Neural progenitor cell (in vitro differentiated cells): ENCODE data around the gene DMRTC2. TPM values are rescaled to one million over a fixed set of nuclear protein-coding genes. Genes with fewer than 3 reads are reported as not detected.

Source experiments
- DNase-seq: peaks from one replicate; pipeline ENCODE4 v3.0.0-alpha.2; 2016; ENCODE audit warnings: low spot score
- H2AFZ ChIP-seq: fragments of 200-600 bp; sonication (generic); replicated peaks from 2 replicates; pipeline ENCODE4 v1.6.1; 2016; ENCODE audit warnings: antibody characterized with exemption
- H3F3A ChIP-seq: fragments of 200-600 bp; sonication (generic); 2 replicates; pipeline ENCODE4 v1.6.1; 2016; ENCODE audit warnings: antibody characterized with exemption, low read depth
- H3K27ac ChIP-seq: fragments of 200-600 bp; sonication (generic); 2 replicates; pipeline ENCODE4 v1.5.1; 2016; ENCODE audit warnings: mild to moderate bottlenecking
- H3K27me3 ChIP-seq: fragments of 200-600 bp; sonication (generic); 2 replicates; pipeline ENCODE4 v1.6.1; 2016; ENCODE audit warnings: mild to moderate bottlenecking, moderate library complexity
- H3K36me3 ChIP-seq: fragments of 200-600 bp; sonication (generic); 2 replicates; pipeline ENCODE4 v1.5.1; 2016
- H3K4me1 ChIP-seq: fragments of 200-600 bp; sonication (generic); 2 replicates; pipeline ENCODE4 v1.6.1; 2016; ENCODE audit warnings: mixed run types
- H3K4me2 ChIP-seq: fragments of 200-600 bp; sonication (generic); 2 replicates; pipeline ENCODE4 v1.6.1; 2016
- H3K4me3 ChIP-seq: fragments of 200-600 bp; sonication (generic); 2 replicates; pipeline ENCODE4 v1.5.1; 2016
- H3K79me2 ChIP-seq: fragments of 200-600 bp; sonication (generic); 2 replicates; pipeline ENCODE4 v1.6.1; 2016; ENCODE audit warnings: low read depth
- H3K9ac ChIP-seq: fragments of 200-600 bp; sonication (generic); 2 replicates; pipeline ENCODE4 v1.6.1; 2016
- H3K9me3 ChIP-seq: fragments of 200-600 bp; sonication (generic); 2 replicates; pipeline ENCODE4 v1.5.1; 2016; ENCODE audit warnings: low read depth
- H4K20me1 ChIP-seq: fragments of 200-600 bp; sonication (generic); 2 replicates; pipeline ENCODE4 v1.6.1; 2016; ENCODE audit warnings: low read depth
- H3K27ac Mint-ChIP-seq: 3 replicates; pipeline ENCODE4 v1.8.0; 2021; ENCODE audit warnings: mixed read lengths
- H3K27me3 Mint-ChIP-seq: 2 replicates; pipeline ENCODE4 v1.8.0; 2022; ENCODE audit warnings: low read depth, mild to moderate bottlenecking, inconsistent platforms, moderate library complexity, mixed read lengths; ENCODE audit not compliant: insufficient read depth
- H3K36me3 Mint-ChIP-seq: 3 replicates; pipeline ENCODE4 v1.8.0; 2021; ENCODE audit warnings: mixed read lengths
- H3K4me1 Mint-ChIP-seq: 3 replicates; pipeline ENCODE4 v1.8.0; 2021; ENCODE audit warnings: mixed read lengths
- H3K4me3 Mint-ChIP-seq: 3 replicates; pipeline ENCODE4 v1.8.0; 2021; ENCODE audit warnings: mild to moderate bottlenecking, moderate library complexity, mixed read lengths
- H3K9me3 Mint-ChIP-seq: 3 replicates; pipeline ENCODE4 v1.8.0; 2020; ENCODE audit warnings: mixed read lengths
- EZH2 ChIP-seq: fragments of 200-600 bp; sonication (generic); IDR thresholded peaks from 2 replicates; pipeline ENCODE4 v1.6.1; 2017; ENCODE audit warnings: antibody characterized with exemption, mild to moderate bottlenecking, moderate library complexity
- EZH2phosphoT487 ChIP-seq: fragments of 200-600 bp; sonication (generic); IDR thresholded peaks from 2 replicates; pipeline ENCODE4 v1.6.1; 2017; ENCODE audit warnings: antibody characterized with exemption
- microRNA-seq: library from miRNA; unstranded; fragments of <30 nt; microRNA quantifications from one replicate; pipeline ENCODE4, GENCODE V29; 2016
- small RNA-seq: library from RNA; depleted of rRNA; stranded (forward); fragments of <200 nt; gene quantifications from one replicate; pipeline ENCODE3, GENCODE V24; 2015
- total RNA-seq: library from RNA; depleted of rRNA; stranded (reverse); fragments of >200 nt; gene quantifications from 2 replicates; pipeline ENCODE4 v1.2.3, GENCODE V29; 2015; ENCODE audit warnings: low replicate concordance
- TF ChIP-seq, protein P1 (sequence below): fragments of 200-600 bp; sonication (generic); IDR thresholded peaks from 2 replicates; pipeline ENCODE4 v1.5.1; 2017; ENCODE audit warnings: antibody characterized with exemption, mild to moderate bottlenecking

The DMRTC2 gene
- total RNA-seq, 1 donor from 2014 or later: not detected

DNA sequence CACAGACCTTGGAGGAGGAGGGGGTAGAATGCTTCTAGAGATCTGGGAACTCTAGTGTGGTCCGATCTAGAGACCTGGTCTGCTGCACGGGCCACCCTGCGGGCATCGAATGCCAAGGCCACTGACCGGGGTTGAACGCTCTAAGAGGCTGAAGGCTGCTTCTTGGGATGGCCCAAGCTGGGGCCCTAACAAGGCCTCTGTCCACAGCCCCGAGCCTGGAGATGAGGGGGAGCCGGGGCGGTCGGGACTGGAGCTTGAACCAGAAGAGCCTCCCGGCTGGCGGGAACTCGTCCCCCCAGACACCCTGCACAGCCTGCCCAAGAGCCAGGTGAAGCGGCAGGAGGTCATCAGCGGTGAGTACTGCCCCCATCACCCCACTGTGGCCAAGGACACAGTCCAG is 53.4 kb downstream of the DMRTC2 start:
- no peaks in the 10 kb centered on the region for H4K20me1 ChIP-seq
- Mint-ChIP-seq H3K4me3 (no peak overlapping the region), H3K9me3 (no peaks in the 10 kb centered on the region), H3K4me1 (no peaks in the 10 kb centered on the region), H3K27me3 (no peaks in the 10 kb centered on the region), H3K36me3 (peaks cover 3% of the 10 kb centered on the region), H3K27ac (no peak overlapping the region)
- no peaks in the 10 kb centered on the region for H3K79me2 ChIP-seq
- H3K4me1 ChIP-seq: no peaks in the 10 kb centered on the region
- H3K9ac ChIP-seq: no peak overlapping the region
- TF ChIP-seq, protein P1, sequence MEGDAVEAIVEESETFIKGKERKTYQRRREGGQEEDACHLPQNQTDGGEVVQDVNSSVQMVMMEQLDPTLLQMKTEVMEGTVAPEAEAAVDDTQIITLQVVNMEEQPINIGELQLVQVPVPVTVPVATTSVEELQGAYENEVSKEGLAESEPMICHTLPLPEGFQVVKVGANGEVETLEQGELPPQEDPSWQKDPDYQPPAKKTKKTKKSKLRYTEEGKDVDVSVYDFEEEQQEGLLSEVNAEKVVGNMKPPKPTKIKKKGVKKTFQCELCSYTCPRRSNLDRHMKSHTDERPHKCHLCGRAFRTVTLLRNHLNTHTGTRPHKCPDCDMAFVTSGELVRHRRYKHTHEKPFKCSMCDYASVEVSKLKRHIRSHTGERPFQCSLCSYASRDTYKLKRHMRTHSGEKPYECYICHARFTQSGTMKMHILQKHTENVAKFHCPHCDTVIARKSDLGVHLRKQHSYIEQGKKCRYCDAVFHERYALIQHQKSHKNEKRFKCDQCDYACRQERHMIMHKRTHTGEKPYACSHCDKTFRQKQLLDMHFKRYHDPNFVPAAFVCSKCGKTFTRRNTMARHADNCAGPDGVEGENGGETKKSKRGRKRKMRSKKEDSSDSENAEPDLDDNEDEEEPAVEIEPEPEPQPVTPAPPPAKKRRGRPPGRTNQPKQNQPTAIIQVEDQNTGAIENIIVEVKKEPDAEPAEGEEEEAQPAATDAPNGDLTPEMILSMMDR: no peak
- TF ChIP-seq EZH2: no peak
- no peak for TF ChIP-seq EZH2phosphoT487
- no peak overlapping the region for H3K4me3 ChIP-seq
- no peaks in the 10 kb centered on the region for H3F3A ChIP-seq
- no peaks in the 10 kb centered on the region for H3K36me3 ChIP-seq
- H3K4me2 ChIP-seq: no peak overlapping the region
- H2AFZ ChIP-seq: no peak overlapping the region
- H3K27ac ChIP-seq: no peak overlapping the region
- DNase-seq: no peak
- no peaks in the 10 kb centered on the region for H3K27me3 ChIP-seq
- H3K9me3 ChIP-seq: no peaks in the 10 kb centered on the region

Small RNA genes within 50 kb of the gene (microRNA-seq; reads per million reads assigned to microRNA genes)
- gene MIR6797: 0.91 reads per million

Small RNA genes within 50 kb of the gene (small RNA-seq; reads per million reads assigned to genes)
- not detected for gene MIR6797

Other genes with a start within 250 kb of the DMRTC2 start
- not detected in 2 replicates for gene CEACAM4, start 218.0 kb upstream of the DMRTC2 start, total RNA-seq
- gene CEACAM7, start 156.8 kb upstream of the DMRTC2 start, total RNA-seq: not detected in 2 replicates
- gene CEACAM5, start 136.4 kb upstream of the DMRTC2 start, total RNA-seq: not detected in 2 replicates
- not detected in 2 replicates for gene CEACAM6, start 89.5 kb upstream of the DMRTC2 start, total RNA-seq
- not detected in 2 replicates for gene CEACAM3, start 48.5 kb upstream of the DMRTC2 start, total RNA-seq
- gene LYPD4, start 359 bp upstream of the DMRTC2 start, total RNA-seq: not detected in 2 replicates
- 1,422 and 2,398 TPM in 2 replicates for gene RPS19, start 15.2 kb downstream of the DMRTC2 start, total RNA-seq
- 0.11 and 0.25 TPM in 2 replicates for gene CD79A, start 32.2 kb downstream of the DMRTC2 start, total RNA-seq
- gene ARHGEF1, start 38.1 kb downstream of the DMRTC2 start, total RNA-seq: 10.9 and 25.2 TPM in 2 replicates
- gene ERFL, start 83.4 kb downstream of the DMRTC2 start, total RNA-seq: 0.22 and 0.65 TPM in 2 replicates
- 33.1 and 108 TPM in 2 replicates for gene RABAC1, start 114.3 kb downstream of the DMRTC2 start, total RNA-seq
- gene ATP1A3, start 149.2 kb downstream of the DMRTC2 start, total RNA-seq: 1.6 TPM in 1 of 2 replicates, not detected in the other
- gene GRIK5, start 225.2 kb downstream of the DMRTC2 start, total RNA-seq: 5.8 and 19.4 TPM in 2 replicates
- 13.4 and 35.6 TPM in 2 replicates for gene ZNF574, start 231.1 kb downstream of the DMRTC2 start, total RNA-seq